Measurements from ENCODE around the gene ZCCHC9.

ZCCHC9 gene

DNA sequence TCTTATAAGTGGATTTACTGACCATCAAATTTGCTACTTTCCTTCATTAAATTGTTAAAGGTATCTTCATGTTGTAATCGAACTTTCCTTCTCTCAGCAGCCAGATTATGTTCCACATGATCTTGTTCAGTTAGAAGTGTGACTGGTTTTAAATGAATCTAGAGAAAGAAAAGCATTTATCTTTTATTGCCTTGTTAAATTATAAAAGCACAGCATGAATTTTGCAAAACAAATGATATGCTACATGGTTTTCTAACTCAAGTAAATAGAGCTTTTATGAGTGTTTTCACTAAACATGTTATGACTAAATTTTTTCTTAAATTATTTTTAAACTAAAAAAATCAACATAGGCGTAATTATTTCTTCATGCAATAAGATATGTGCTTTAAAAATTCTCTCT lies 58.5 kb downstream of the ZCCHC9 start:
- DNase-seq, result no peak

GRCh38 chr5:81360640-81361039 lies 59.3 kb downstream of the ZCCHC9 start:
- DNase-seq, result no peak

GRCh38 chr5:81361600-81361999 lies 60.2 kb downstream of the ZCCHC9 start:
- DNase-seq, result peak in 1 of 2 experiments; percentile 3

Data from NCI-H446 (cell line).